HG02763 (cell line): ENCODE measurements around the gene ALX4.

Experiments
- ATAC-seq: cut with Tn5 transposase; IDR thresholded peaks from one replicate; pipeline ENCODE4 v1.9.1; 2021; ENCODE audit warnings: mild to moderate bottlenecking, moderate library complexity; ENCODE audit not compliant: unreplicated experiment

The ALX4 gene

GRCh38 chr11:44213148-44213547, 96.8 kb downstream of the ALX4 start:
- ATAC-seq = no peak

DNA sequence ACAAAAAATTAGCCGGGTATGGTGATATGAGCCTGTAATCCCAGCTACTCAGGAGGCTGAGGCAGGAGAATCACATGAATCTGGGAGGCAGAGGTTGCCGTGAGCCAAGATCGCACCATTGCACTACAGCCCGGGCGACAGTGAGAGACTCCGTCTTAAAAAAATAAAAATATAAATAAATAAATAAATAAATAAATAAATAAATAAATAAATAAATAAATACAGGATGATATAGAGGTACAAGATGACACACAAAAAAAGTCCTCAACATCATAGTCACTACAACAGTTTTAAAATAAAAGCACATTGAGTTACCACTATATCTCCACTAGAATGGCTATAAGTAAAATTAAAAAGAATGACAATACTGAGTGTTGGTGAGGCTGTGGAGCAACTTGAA, 97.8 kb downstream of the ALX4 start:
- no peak for ATAC-seq
